Inflammatory macrophage (primary cell): Measurements from ENCODE around the gene SPOCK1.

Source experiments
- DNase-seq, 2 donors: peaks; one replicate each; pipeline ENCODE4 v3.0.0-alpha.2; 2020 to 2022

SPOCK1 gene

DNA sequence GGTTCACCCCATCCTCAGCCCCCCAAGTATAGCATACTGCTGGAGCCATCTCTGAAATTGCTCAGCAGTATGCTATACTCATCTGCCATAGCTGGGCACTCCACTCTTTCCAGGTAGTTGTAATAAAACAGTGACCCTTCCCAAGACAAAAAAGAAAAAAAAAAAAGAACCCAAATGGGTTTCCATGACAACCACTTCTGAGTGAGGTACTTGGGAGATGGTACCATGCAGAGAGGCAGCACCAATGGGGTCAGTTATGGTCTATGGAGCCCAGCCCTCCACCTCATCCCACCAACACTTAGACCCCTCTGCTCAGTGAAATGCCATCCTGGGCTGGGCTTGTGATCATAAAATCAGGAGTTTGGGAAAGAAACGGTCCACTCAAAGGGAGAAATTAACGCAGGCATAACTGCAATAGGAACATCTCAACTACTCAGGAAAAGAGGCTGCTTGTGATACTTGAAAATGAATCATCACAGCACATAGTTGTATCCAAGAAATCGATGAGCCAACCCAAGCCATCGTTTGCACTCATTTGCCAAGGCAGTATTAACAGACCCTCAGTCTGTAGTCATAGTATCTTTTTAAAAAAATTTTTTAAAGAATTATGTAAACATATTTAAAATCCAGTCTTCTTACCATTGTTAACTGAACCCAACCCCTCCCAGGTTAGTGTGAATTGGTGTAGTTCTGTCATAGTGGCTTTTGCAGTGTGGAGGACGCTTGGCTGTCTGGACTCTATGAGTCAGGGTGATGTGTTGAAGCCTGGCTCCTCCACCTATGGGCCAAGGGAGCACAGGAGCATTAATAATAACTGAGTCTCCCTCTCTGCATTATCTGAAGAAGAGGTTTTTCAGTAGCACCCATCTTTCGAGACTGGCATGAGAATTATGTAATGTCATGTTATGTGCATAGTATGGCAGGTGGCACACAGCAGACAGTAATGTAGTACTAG, 402.7 kb downstream of the SPOCK1 start:
- DNase-seq, result no peak

GRCh38 chr5:137095597-137095996, 403.5 kb downstream of the SPOCK1 start:
- DNase-seq, result no peak

- no peak for DNase-seq
Observed at GRCh38 chr5:137092831-137093230, 406.3 kb downstream of the SPOCK1 start.

DNA sequence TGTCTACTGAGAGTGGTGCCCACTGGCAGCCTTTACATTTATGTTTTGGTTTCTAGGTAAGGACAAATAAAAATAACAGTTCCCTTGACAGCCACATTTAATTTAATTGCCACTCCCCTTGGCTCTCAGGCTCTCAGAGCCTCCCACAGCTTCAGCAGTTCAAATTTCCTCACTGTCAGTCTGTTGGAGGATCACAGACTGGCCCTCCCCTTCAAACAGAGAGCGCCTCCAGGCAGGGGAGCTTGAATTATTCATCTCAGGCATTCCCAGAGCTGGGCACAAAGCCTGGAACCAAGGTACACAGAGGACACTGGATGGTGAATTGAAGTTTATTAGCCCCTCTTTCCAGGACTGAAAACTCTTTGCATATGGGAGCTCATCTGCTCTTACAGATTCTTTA, 407.7 kb downstream of the SPOCK1 start:
- DNase-seq, result no peak

GRCh38 chr5:137090721-137091120, 408.4 kb downstream of the SPOCK1 start:
- no peak for DNase-seq

DNA sequence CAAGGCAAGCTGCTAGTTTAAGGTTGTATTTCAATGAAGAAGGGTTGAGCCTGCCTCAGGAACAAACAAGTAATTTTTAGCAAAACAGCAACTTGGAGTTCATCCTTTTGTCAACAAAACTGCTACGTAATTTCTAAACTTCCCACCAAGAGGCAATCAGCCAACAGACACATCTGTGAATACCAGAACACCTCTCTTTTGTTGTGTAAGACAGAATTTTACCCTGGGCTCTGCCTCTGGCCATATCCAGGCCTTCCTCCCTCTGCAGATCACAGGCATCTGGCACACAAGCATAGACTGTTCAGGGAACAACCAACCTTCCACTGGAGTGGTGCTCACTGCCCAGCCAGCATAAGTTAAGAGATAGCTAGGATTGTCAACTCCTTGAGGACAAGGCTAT, 409.0 kb downstream of the SPOCK1 start:
- no peak for DNase-seq

DNA sequence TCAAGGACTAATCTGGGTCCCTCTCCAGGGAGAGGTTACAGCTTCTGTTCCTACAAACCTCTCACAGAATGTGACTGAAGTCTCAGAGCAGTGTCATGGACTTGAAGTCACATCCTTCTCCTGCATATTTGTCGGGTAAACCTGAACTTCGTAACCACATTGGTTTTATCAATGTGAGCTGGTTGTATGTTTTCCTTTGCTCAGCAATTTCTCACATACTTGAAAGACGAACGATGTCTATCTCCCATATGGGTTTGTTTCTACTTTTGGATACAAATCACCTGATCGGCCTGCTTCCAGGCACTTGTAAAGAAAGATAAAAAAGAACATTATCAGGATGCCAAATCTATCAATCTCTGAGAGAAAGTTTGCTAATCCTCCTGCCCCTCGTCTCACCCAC, 411.0 kb downstream of the SPOCK1 start:
- no peak for DNase-seq

DNA sequence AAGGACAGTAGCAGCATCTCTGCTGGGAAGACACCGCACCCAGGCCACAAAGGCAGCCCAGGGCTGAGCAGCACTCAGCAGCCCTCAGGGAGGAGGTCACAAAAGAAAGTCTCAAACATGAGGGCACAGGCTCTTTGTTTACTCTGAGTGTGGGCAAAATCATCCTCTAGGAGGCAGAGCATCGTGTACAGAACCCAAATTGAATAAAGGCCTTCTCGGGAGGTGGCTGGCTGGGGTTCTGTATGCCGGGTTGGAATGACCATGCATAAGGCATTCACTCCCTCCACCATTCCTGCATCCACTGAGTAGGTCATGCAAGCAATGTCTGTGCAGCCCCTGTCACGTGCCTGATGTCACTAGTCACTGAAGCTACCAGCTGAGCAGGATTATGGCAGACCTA, 412.8 kb downstream of the SPOCK1 start:
- DNase-seq, result no peak

GRCh38 chr5:137085206-137085605, 413.9 kb downstream of the SPOCK1 start:
- DNase-seq, result no peak

- DNase-seq, result no peak
Observed at GRCh38 chr5:137084016-137084415, 415.1 kb downstream of the SPOCK1 start.

DNA sequence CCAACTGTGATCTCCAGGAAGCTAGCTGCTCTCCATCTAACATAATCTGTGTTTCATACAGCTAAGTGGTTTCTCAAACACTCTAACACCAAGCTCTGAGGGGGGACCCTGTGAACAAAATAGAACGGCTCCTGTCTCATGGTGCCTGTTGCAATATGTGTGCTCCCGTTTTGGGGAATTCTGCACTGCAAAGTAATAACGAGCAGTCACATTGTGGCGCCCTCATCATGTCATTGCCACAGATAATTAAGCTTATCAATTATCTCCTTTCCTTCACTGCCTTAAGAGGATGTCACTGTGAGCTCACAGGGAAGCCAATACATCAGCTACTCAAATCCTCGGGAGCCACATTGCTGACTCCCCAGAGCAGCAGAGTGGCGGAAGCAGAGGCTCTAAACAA, 416.2 kb downstream of the SPOCK1 start:
- DNase-seq, result no peak

DNA sequence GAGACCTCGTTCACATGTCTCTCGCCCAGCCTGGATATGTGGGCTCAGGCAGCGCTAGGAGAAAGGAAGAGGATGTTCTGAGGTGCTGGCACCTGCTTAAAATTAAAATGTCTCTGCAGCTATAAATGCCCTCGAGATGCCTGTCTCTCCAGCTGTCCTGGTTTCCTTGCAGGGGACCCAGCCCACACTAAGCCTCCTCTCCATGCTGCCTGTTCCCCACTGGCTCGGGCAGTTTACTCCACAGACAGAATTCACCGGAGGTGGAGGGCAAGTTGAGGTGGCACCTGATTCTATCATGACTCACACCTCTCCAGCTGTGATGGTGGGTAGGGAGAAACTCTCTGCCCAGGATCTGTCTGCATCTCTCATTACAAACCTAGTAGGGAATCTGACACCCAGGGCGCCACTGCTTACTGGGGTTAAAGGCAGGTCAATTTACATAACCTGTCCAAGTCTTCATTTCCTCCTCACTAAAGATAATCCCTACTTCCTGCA, 420.9 kb downstream of the SPOCK1 start:
- DNase-seq, result no peak

GRCh38 chr5:137075163-137075970, 423.8 kb downstream of the SPOCK1 start:
- DNase-seq, result no peak

GRCh38 chr5:137073189-137073588, 425.9 kb downstream of the SPOCK1 start:
- DNase-seq, result no peak

DNA sequence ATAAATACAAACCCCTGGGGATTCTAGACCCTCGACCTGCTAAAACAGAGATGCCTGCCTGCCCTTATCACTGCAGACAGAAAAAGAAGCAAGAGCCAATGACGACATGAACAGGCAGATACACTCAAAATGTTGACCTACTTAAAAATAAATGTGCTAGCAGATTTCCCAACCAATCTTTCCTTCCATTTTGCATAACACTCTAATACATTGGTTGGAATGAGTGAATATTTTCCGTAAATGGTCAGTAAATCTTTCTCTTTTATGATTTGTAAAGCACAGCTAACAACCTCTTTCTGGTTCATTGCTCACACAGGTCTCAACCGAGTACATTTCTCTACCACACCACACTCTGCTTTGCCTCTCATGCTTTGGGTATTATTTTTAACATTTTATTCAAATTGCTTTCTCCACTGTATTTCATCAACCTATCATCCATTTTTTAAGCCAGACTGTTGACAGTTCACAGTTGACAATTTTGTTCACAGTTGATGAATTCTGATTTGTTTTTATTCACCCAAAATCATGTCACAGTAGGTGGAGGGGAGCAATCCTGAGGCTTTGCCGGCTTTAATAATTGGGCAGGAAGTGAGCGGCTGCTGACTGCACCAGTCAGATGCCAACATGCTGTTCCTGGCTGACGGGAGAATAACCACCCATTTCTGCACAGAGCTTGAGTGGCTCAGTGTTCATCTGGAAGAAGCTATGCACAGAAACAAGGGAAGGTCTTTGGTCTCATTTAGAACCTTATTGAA, 426.6 kb downstream of the SPOCK1 start:
- DNase-seq, result no peak

DNA sequence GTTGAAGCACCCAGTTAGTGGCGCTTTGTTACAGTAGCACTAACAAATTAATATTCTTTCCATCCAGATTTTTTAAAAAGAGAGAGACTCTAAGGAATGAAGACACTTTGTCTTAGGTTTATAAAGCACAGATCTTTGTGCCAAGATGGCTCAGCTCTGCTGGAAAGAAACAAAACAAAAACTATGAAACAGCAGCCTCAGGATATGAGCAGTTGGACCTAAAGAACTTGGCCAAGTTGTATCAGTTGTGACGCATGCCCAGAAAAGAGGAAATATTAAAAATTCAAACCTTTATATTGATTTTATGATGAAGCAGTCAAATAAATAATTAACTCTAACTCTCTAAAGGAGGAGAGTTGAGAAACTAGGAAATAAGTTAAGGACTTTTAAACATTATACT, 427.2 kb downstream of the SPOCK1 start:
- DNase-seq, result no peak

DNA sequence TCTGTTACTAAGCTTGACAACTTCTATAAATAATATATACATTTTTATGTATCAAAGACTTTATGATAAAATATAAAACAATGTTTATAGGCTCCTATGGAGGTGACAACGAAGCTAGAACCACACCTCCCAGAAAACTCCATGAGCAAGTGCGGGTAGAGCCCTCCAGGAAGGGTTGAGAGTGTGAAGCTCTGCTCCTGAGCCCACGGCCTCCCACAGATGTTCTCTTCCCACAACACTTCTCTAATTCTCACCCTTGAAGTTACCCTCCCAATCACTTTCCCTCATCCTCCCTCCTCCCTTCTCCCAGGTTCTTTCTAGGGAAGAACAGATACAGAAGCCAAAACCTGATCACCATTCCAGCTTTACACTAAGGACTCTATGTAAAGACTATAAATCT, 427.6 kb downstream of the SPOCK1 start:
- no peak for DNase-seq

DNA sequence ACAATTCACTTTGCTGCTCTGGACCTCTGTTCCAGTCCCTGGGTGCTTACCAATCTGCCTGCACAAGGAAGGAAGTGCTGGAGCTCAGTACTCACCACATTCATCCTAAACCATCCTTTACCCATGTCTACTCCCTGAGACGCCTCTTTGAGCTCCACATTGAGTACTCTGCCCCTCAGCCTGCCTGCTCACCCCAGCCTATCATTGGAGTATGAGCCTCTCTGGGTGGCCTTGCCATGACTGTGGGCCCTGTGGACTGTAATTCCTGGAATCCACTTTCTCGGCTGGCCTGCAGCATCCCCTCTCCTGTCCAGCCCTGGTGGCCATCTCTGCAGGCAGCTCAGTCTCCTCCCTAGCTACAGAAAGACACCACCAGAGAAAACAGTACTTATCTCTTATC, 428.6 kb downstream of the SPOCK1 start:
- no peak for DNase-seq

- no peak for DNase-seq
Observed at GRCh38 chr5:137069358-137069757, 429.8 kb downstream of the SPOCK1 start.

DNA sequence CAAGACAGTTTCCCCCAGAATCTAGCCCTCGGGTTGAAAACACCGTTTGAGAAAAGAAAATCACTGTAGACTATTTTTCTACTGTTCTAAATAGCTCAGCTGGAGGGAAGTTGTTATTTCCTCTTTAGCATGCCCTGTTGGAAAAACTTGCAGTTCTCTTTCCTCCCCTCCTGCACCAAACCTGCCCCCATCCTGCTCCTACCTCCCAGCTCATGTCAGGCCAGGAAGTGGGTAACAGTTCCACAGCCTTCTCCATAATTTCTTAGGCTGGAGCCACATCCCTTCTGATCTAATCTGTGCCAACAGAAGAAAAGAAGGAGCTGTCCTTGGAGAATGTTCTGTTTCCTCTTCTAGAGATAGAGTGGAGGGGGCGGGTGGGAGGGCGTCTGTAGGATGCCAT, 437.7 kb downstream of the SPOCK1 start:
- no peak for DNase-seq

GRCh38 chr5:137058089-137058488, 441.0 kb downstream of the SPOCK1 start:
- DNase-seq, result no peak

GRCh38 chr5:137056676-137057075, 442.4 kb downstream of the SPOCK1 start:
- no peak for DNase-seq
